Smooth muscle cell (in vitro differentiated cells): ENCODE measurements around the gene MYH11. TPM values are rescaled to one million over a fixed set of nuclear protein-coding genes. Genes with fewer than 3 reads are reported as not detected.
"Not testable (repeated sequence)": the region's sequence is repeated elsewhere in the genome, so short reads cannot be mapped to it uniquely, and the experiment has no call there.

Experiments
- DNase-seq: peaks from one replicate; lab custom pipeline; 2025; ENCODE audit not compliant: unreplicated experiment; lab: John Stamatoyannopoulos, UW
- H2AFZ ChIP-seq: fragments of 200-600 bp; sonication (generic); 2 replicates; pipeline ENCODE4 v1.6.0; 2016; ENCODE audit warnings: antibody characterized with exemption, low read depth, mild to moderate bottlenecking
- H3F3A ChIP-seq: fragments of 200-600 bp; sonication (generic); 2 replicates; pipeline ENCODE4 v1.6.0; 2017; ENCODE audit warnings: antibody characterized with exemption, low read depth
- H3K27ac ChIP-seq: fragments of 200-600 bp; sonication (generic); 2 replicates; pipeline ENCODE4 v1.5.1; 2016; ENCODE audit warnings: low read depth, mild to moderate bottlenecking
- H3K27me3 ChIP-seq: fragments of 200-600 bp; sonication (generic); 2 replicates; pipeline ENCODE4 v1.6.1; 2016; ENCODE audit warnings: low read depth, mild to moderate bottlenecking
- H3K36me3 ChIP-seq: fragments of 200-600 bp; sonication (generic); 2 replicates; pipeline ENCODE4 v1.5.1; 2016; ENCODE audit warnings: low read depth
- H3K4me1 ChIP-seq: fragments of 200-600 bp; sonication (generic); 2 replicates; pipeline ENCODE4 v1.5.1; 2016; ENCODE audit warnings: low read depth
- H3K4me2 ChIP-seq: fragments of 200-600 bp; sonication (generic); 2 replicates; pipeline ENCODE4 v1.6.0; 2016; ENCODE audit warnings: mild to moderate bottlenecking
- H3K4me3 ChIP-seq: fragments of 200-600 bp; sonication (generic); 2 replicates; pipeline ENCODE4 v1.5.1; 2016; ENCODE audit warnings: mild to moderate bottlenecking
- H3K79me2 ChIP-seq: fragments of 200-600 bp; sonication (generic); 2 replicates; pipeline ENCODE4 v1.6.0; 2016; ENCODE audit warnings: low read depth, mild to moderate bottlenecking
- H3K9ac ChIP-seq: fragments of 200-600 bp; sonication (generic); 2 replicates; pipeline ENCODE4 v1.6.0; 2016; ENCODE audit warnings: low read depth
- H3K9me3 ChIP-seq: fragments of 200-600 bp; sonication (generic); replicated peaks from 2 replicates; pipeline ENCODE4 v1.5.1; 2016; ENCODE audit warnings: low read depth
- H4K20me1 ChIP-seq: fragments of 200-600 bp; sonication (generic); 2 replicates; pipeline ENCODE4 v1.6.0; 2016; ENCODE audit warnings: low read depth
- CTCF ChIP-seq: fragments of 200-600 bp; sonication (generic); IDR thresholded peaks from 2 replicates; pipeline ENCODE4 v1.5.1; 2017; ENCODE audit warnings: borderline replicate concordance, mild to moderate bottlenecking, antibody characterized with exemption; ENCODE audit not compliant: insufficient read depth, poor library complexity, severe bottlenecking
- WGBS: methylation state at CpG from one replicate; pipeline ENCODE4 v1.1.7; 2016; ENCODE audit warnings: low lambda C conversion rate; 5-methylcytosine and 5-hydroxymethylcytosine counted together
- polyA plus RNA-seq: library from polyadenylated mRNA; unstranded; fragments of >200 nt; fragmentation: Nextera tagmentation; extraction: Ambion mirVana; gene quantifications from 2 replicates; pipeline ENCODE4 v1.2.1, GENCODE V29; 2016
- total RNA-seq: library from RNA; depleted of rRNA; stranded (reverse); fragments of >200 nt; gene quantifications from 2 replicates; pipeline ENCODE4 v1.2.3, GENCODE V29; 2014

The MYH11 gene
- total and polyA plus RNA-seq, 2 experiments from 2014 or later: 0.58 TPM; not detected in 1

GRCh38 chr16:15790458-15790857 lies 66.4 kb downstream of the MYH11 start:
- H3K36me3 ChIP-seq: no peaks in the 10 kb centered on the region
- no peak for TF ChIP-seq CTCF
- H3K9ac ChIP-seq: no peak overlapping the region
- peaks cover 36% of the 10 kb centered on the region for H3K27me3 ChIP-seq
- no peak overlapping the region for H3K4me3 ChIP-seq
- no peaks in the 10 kb centered on the region for H4K20me1 ChIP-seq
- no peak overlapping the region for H3K27ac ChIP-seq
- H2AFZ ChIP-seq: no peak overlapping the region
- H3K4me1 ChIP-seq: no peaks in the 10 kb centered on the region
- 79% methylated on average over 4 of the region's 4 CpGs for WGBS
- no peaks in the 10 kb centered on the region for H3K9me3 ChIP-seq
- no peaks in the 10 kb centered on the region for H3F3A ChIP-seq
- no peak overlapping the region for H3K4me2 ChIP-seq
- no peaks in the 10 kb centered on the region for H3K79me2 ChIP-seq
- no peak for DNase-seq

GRCh38 chr16:15789816-15790215 lies 67.0 kb downstream of the MYH11 start:
- not testable (repeated sequence) for H3F3A ChIP-seq

GRCh38 chr16:15788846-15789239 lies 68.0 kb downstream of the MYH11 start:
- no peaks in the 10 kb centered on the region for H3F3A ChIP-seq
- H3K9ac ChIP-seq: no peak overlapping the region
- H3K4me2 ChIP-seq: no peak overlapping the region
- H2AFZ ChIP-seq: no peak overlapping the region
- no peaks in the 10 kb centered on the region for H3K79me2 ChIP-seq
- 66% methylated on average over 2 of the region's 2 CpGs for WGBS
- H3K27ac ChIP-seq: no peak overlapping the region
- no peaks in the 10 kb centered on the region for H4K20me1 ChIP-seq
- TF ChIP-seq CTCF: no peak
- H3K4me3 ChIP-seq: no peak overlapping the region
- no peak for DNase-seq
- H3K36me3 ChIP-seq: no peaks in the 10 kb centered on the region
- no peaks in the 10 kb centered on the region for H3K4me1 ChIP-seq
- no peaks in the 10 kb centered on the region for H3K9me3 ChIP-seq
- H3K27me3 ChIP-seq: peaks cover 36% of the 10 kb centered on the region

More at GRCh38 chr16:15789816-15790215, 67.0 kb downstream of the MYH11 start:
- not testable (repeated sequence) for H3K79me2 ChIP-seq, H3K9me3 ChIP-seq, DNase-seq, H3K4me2 ChIP-seq, H2AFZ ChIP-seq, H3K36me3 ChIP-seq, H3K9ac ChIP-seq, H3K4me1 ChIP-seq, H3K27ac ChIP-seq, H3K4me3 ChIP-seq, H4K20me1 ChIP-seq
- WGBS: 94% methylated on average over 5 of the region's 5 CpGs
- peaks cover 41% of the 10 kb centered on the region for H3K27me3 ChIP-seq

GRCh38 chr16:15786501-15786900 lies 70.3 kb downstream of the MYH11 start:
- no peaks in the 10 kb centered on the region for H3F3A ChIP-seq
- no peaks in the 10 kb centered on the region for H3K36me3 ChIP-seq
- no peaks in the 10 kb centered on the region for H4K20me1 ChIP-seq
- no peak overlapping the region for H3K27ac ChIP-seq
- peaks cover 58% of the 10 kb centered on the region for H3K27me3 ChIP-seq
- no peak overlapping the region for H3K9ac ChIP-seq
- DNase-seq: no peak
- H3K4me1 ChIP-seq: no peaks in the 10 kb centered on the region
- H3K9me3 ChIP-seq: no peaks in the 10 kb centered on the region
- TF ChIP-seq CTCF: no peak
- no peaks in the 10 kb centered on the region for H3K79me2 ChIP-seq
- no peak overlapping the region for H3K4me2 ChIP-seq
- H2AFZ ChIP-seq: no peak overlapping the region
- WGBS: 91% methylated on average over 11 of the region's 11 CpGs
- no peak overlapping the region for H3K4me3 ChIP-seq
